HFF-Myc (cell line): ENCODE measurements around the gene MLLT10.
A peak's percentile ranks its signal among the peaks of the same experiment; 100 is the strongest.

ENCODE experiments used
- DNase-seq: peaks from one replicate; pipeline ENCODE4 v3.0.0-alpha.2; 2011; ENCODE audit warnings: low read depth; ENCODE audit errors: extremely low read depth
- H3K4me3 ChIP-seq: replicated peaks from 2 replicates; pipeline ENCODE4 v1.5.1; 2011; ENCODE audit warnings: low read depth, mild to moderate bottlenecking, control low read depth, low read length
- CTCF ChIP-seq: IDR thresholded peaks from 2 replicates; pipeline ENCODE4 v1.5.1; 2012; ENCODE audit warnings: mild to moderate bottlenecking, low read depth, low read length, control low read depth; ENCODE audit errors: missing control alignments

The MLLT10 gene

DNA sequence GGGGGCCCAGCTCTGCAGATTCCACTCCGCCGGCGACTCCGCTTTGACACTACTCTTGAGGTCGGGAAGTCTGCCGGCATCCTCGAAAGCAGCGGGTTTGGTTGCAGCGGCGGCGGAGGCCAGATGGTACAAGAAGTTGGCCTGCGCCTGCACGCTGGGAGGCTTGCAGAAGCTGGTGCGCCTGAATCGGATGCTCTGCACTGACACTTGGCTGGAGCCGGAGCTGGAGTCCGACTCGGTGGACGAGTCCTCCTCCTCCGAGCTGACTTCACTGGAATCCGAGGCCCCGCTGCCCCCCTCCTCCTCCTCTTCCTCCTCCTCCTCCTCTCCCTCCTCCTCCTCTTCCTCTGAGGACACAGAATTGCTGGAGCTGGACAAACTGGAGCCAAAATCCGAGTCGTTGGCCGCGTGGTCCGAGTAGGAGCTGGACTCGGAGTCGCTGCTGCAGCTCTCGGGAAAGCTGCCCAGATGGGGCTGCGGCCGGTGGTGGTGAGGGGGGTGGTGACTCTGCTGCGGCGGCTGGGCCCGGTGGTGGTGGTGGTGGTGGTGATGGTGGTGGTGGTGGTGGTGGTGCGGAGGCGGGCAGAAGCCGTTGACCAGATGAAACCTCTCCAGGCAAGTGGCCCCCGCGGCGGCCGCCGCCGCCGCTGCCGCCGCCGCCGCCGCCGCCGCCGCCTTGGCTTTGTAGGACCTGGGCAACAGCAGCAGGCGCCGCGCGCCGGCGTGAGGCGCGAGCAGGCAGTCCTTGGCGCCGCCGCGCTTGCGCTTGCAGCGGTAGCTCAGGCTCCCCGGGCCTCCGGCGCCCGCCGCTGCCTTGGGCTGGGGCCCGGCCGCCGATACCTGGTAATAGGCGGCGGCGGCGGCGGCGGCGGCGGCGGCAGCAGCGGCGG is 17.5 kb upstream of the MLLT10 start:
- DNase-seq = no peak
- no peak for TF ChIP-seq CTCF
- peak overlapping the region; percentile 68 for H3K4me3 ChIP-seq

GRCh38 chr10:21517134-21518031 is 16.6 kb upstream of the MLLT10 start:
- no peak for DNase-seq
- no peak for TF ChIP-seq CTCF
- H3K4me3 ChIP-seq = peak overlapping the region; percentile 68

- no peak for TF ChIP-seq CTCF
- no peak for DNase-seq
- H3K4me3 ChIP-seq = peak overlapping the region; percentile 68
These were observed 15.8 kb upstream of the MLLT10 start for GRCh38 chr10:21518149-21518640.

DNA sequence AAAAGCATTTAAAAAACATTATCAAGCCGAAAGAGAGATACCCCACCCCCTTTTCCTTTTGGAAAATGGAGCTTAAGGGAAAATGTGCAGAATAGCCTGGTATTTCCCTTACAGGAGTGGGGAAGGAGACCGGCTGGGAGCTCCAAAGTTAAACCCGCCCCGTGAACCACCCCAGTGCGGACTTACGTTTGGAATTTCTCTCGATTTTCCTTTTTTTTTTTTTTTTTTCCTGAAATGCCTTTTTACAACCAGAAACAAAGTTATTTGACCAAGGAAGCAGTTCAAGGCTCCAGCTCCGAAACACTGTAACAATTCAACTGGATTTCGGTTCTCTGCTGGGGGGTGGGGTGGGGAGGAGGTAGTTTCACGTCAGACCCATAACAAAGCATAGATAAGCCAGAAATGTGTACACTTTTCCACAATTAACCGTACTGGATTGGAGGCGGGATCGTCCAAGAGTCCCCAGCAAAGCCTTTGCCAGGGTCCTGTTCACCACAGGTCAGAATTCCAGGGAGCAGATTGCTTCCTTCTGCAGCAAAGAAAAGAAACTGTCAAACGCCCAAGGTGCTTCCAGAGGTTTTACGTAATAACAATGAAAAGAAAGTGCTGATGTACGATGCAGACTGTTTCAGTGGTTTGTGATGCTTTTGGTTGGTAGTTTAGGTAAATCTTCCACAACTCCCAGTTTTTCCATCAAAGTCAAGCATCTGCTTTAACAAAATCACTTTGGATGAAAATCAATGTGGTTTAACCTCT is 15.2 kb upstream of the MLLT10 start:
- no peak for TF ChIP-seq CTCF
- DNase-seq = no peak
- peak overlapping the region; percentile 68 for H3K4me3 ChIP-seq

- DNase-seq = no peak
- TF ChIP-seq CTCF = no peak
- peak overlapping the region; percentile 68 for H3K4me3 ChIP-seq
These were observed 14.6 kb upstream of the MLLT10 start for GRCh38 chr10:21519397-21519933.

- peak overlapping the region; percentile 68 for H3K4me3 ChIP-seq
- TF ChIP-seq CTCF = no peak
- no peak for DNase-seq
These were observed 14.0 kb upstream of the MLLT10 start for GRCh38 chr10:21519941-21520436.
